Muscle of leg (tissue), 11 donors: ENCODE results near the gene IFNE. TPM values are rescaled to one million over a fixed set of nuclear protein-coding genes. Genes with fewer than 3 reads are reported as not detected.

Experiments used
- DNase-seq: peaks from one replicate; pipeline ENCODE4 v3.0.0; 2013
- H3K27ac ChIP-seq: one replicate; pipeline ENCODE4 v1.5.1; 2013; ENCODE audit warnings: mild to moderate bottlenecking, low read length, control low read depth
- H3K27me3 ChIP-seq: one replicate; pipeline ENCODE4 v1.6.1; 2013; ENCODE audit warnings: low read length; ENCODE audit not compliant: control insufficient read depth, insufficient read depth
- H3K36me3 ChIP-seq: one replicate; pipeline ENCODE4 v1.6.1; 2013; ENCODE audit warnings: low read length; ENCODE audit not compliant: control insufficient read depth, insufficient read depth
- H3K4me1 ChIP-seq: one replicate; pipeline ENCODE4 v1.6.1; 2013; ENCODE audit warnings: low read length; ENCODE audit not compliant: control insufficient read depth, insufficient read depth
- H3K4me3 ChIP-seq: one replicate; pipeline ENCODE4 v1.5.1; 2013; ENCODE audit warnings: low read length, control low read depth
- H3K9me3 ChIP-seq: replicated peaks from 2 replicates; pipeline ENCODE4 v1.6.1; 2013; ENCODE audit warnings: low read depth, low read length; ENCODE audit not compliant: control insufficient read depth
- WGBS: methylation state at CpG from one replicate; pipeline ENCODE4 v1.1.5; 2013; ENCODE audit warnings: missing lambda C conversion rate; ENCODE audit not compliant: insufficient coverage; 5-methylcytosine and 5-hydroxymethylcytosine counted together
- polyA plus RNA-seq, 8 donors: library from polyadenylated mRNA; unstranded; fragments of 120-200 nt; gene quantifications; one replicate each; pipeline versions ENCODE4 v1.2.1 to v1.2.3, GENCODE V29; 2013; ENCODE audit warnings: inconsistent platforms in 1 of 8, low replicate concordance in 1 of 8; ENCODE audit not compliant: insufficient read length in 8 of 8, insufficient read depth in 1 of 8
- total RNA-seq: library from RNA; stranded (reverse); fragments of 120-200 nt; gene quantifications from one replicate; pipeline ENCODE4 v1.2.4, GENCODE V29; 2013

The IFNE gene
- total and polyA plus RNA-seq, 9 donors = not detected

DNA sequence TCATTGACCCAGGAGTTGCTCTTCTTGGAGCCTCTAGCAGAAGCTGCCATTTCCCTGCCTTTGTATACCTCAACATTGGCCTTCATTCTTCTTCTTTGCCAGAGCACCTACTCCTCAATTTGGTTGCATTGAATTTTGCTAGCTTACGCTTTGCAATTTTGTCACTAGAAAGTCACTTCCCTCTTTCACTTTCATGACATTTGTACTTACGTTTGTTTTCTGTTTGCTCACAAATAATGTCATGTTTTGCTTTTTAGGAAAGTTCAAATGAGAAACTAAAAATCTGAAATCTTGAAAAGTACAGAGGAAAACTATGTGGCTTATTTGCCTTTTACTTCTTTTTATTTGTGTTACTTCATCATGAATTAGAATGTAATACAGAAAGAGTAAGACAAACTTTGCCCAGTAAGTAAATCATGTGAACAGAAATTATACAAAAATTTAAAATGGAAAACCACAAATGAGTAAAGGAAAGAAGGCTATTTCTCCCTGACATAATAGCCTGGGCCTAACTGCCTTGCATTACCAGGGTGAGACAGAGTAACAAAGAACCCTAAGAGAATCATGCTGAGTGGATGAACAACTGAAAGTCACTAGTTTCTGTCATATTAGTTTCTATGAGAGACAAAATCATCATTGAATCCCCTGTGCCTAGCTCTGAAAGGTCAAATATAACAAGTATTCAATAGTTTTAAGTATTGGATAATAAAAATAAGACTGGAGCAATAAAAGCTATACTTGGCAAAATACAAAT lies 49.3 kb downstream of the IFNE start:
- no peaks in the 10 kb centered on the region for H3K4me1 ChIP-seq
- DNase-seq = peak; percentile 8
- H3K4me3 ChIP-seq = no peak overlapping the region
- H3K27ac ChIP-seq = no peak overlapping the region
- H3K27me3 ChIP-seq = no peaks in the 10 kb centered on the region
- no peaks in the 10 kb centered on the region for H3K36me3 ChIP-seq
- H3K9me3 ChIP-seq = no peaks in the 10 kb centered on the region
- no CpG with 5 or more reads among the region's 2 CpGs for WGBS

Other genes with a start within 250 kb of the IFNE start
- not detected for gene IFNA14, start 242.3 kb downstream of the IFNE start, total RNA-seq
- gene IFNA14, start 242.3 kb downstream of the IFNE start, polyA plus RNA-seq = not detected
- gene IFNA5, start 177.0 kb downstream of the IFNE start, total RNA-seq = not detected
- not detected for gene IFNA5, start 177.0 kb downstream of the IFNE start, polyA plus RNA-seq
- 22.5 TPM for gene KLHL9, start 146.9 kb downstream of the IFNE start, total RNA-seq
- gene KLHL9, start 146.9 kb downstream of the IFNE start, polyA plus RNA-seq = 10 to 100 TPM; 16.8 to 31.6 (median 21.5) TPM
- not detected for gene IFNA6, start 131.4 kb downstream of the IFNE start, total RNA-seq
- under 1 TPM in 2 of 8 donors, not detected in 6; 0.16 to 0.29 TPM for gene IFNA6, start 131.4 kb downstream of the IFNE start, polyA plus RNA-seq
- 0.04 TPM for gene IFNA13, start 114.3 kb downstream of the IFNE start, total RNA-seq
- gene IFNA13, start 114.3 kb downstream of the IFNE start, polyA plus RNA-seq = not detected
- 0.09 TPM for gene IFNA2, start 96.9 kb downstream of the IFNE start, total RNA-seq
- gene IFNA2, start 96.9 kb downstream of the IFNE start, polyA plus RNA-seq = not detected
- gene IFNA8, start 73.2 kb downstream of the IFNE start, total RNA-seq = not detected
- not detected for gene IFNA8, start 73.2 kb downstream of the IFNE start, polyA plus RNA-seq
- not detected for gene IFNA1, start 41.9 kb downstream of the IFNE start, total RNA-seq
- gene IFNA1, start 41.9 kb downstream of the IFNE start, polyA plus RNA-seq = not detected